ENCODE results near the gene GNPNAT1.

DNA sequence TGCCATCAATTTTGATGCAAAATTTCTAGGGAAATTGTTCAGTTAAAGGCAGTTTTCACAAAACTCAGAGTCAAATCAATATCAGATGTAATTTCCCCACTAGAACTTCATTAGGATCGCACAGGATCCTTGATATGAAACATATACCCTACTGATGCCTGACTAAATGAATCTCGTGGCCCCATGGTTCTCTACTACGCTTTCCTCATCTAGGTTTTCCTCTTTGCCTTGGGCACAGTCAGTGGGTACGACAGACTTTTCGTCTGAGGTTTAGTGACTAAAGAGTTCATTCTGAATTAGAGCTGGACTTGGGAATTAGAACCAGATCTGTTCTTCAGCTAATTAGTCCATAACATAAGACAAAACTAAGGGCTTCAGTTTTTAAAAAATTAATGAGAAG lies 42.5 kb upstream of the GNPNAT1 start:
- TF ChIP-seq, protein P1, sequence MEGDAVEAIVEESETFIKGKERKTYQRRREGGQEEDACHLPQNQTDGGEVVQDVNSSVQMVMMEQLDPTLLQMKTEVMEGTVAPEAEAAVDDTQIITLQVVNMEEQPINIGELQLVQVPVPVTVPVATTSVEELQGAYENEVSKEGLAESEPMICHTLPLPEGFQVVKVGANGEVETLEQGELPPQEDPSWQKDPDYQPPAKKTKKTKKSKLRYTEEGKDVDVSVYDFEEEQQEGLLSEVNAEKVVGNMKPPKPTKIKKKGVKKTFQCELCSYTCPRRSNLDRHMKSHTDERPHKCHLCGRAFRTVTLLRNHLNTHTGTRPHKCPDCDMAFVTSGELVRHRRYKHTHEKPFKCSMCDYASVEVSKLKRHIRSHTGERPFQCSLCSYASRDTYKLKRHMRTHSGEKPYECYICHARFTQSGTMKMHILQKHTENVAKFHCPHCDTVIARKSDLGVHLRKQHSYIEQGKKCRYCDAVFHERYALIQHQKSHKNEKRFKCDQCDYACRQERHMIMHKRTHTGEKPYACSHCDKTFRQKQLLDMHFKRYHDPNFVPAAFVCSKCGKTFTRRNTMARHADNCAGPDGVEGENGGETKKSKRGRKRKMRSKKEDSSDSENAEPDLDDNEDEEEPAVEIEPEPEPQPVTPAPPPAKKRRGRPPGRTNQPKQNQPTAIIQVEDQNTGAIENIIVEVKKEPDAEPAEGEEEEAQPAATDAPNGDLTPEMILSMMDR (IDR thresholded peaks at IDR 0.05) = no peak
- no peak for TF ChIP-seq POLR2A (IDR thresholded peaks at IDR 0.05)
- TF ChIP-seq POLR2AphosphoS5 (IDR thresholded peaks at IDR 0.05) = no peak
